ENCODE results near the gene PAH.

- TF ChIP-seq POLR2A (IDR thresholded peaks at IDR 0.05; ENCODE audit: low read depth, low read length) (no peak), POLR2AphosphoS5 (IDR thresholded peaks at IDR 0.05; ENCODE audit: low read depth, low read length) (no peak), TAF1 (IDR thresholded peaks at IDR 0.05; ENCODE audit: low read depth, low read length) (no peak), POU2F2 (IDR thresholded peaks at IDR 0.05; ENCODE audit: low read depth, low read length) (no peak), SPI1 (IDR thresholded peaks at IDR 0.05; ENCODE audit: low read depth, low read length) (no peak)
Observed at GRCh38 chr12:102910137-102910536, 6.9 kb downstream of the PAH start.

Data from GM12891 (cell line).